ENCODE data around the gene MIDN.

MIDN gene

DNA sequence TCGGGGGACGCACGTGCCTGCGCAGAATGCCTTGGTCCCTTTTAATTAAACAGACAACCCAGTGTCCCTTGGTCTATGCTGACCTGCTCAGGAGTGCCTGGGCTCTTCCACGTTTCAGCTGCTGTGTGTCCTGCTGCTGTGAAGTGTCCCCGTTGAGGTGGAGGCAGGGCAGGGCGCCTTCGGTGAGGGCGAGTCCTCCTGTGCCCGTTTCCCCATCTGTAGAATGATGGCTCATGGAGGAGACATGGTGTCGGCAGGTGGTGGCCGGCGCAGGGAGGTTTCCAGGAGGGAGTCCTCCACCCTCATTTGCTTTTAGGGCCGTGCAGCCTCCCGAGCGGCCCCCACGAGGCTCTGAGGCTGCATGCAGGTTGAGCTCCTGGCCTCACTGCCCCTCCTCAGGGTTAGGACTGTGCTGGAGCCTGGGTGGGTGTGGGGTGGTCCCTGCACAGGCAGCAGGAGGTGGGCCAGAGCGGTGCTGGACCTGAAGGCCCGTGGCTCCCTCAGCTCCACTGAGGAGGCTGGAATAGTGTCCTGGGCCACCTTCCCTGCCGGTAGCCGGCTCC is 34.0 kb upstream of the MIDN start:
- no peak overlapping the region for H2AFZ ChIP-seq (ENCODE audit: low read length)
- peak overlapping the region; percentile 63 for H3K4me2 ChIP-seq (ENCODE audit: low read length)
- H3K9ac ChIP-seq (ENCODE audit: low read length): peak overlapping the region; percentile 52; the same call in 1 of the 2 replicates
- H3K27me3 ChIP-seq (ENCODE audit: insufficient read depth, low read length): no peaks in the 10 kb centered on the region
- peak overlapping the region; percentile 38 for H3K4me3 ChIP-seq (ENCODE audit: low read depth, low read length, poor library complexity, severe bottlenecking)
- no peaks in the 10 kb centered on the region for H3K9me3 ChIP-seq (ENCODE audit: low read length)
- H3K4me1 ChIP-seq (ENCODE audit: insufficient read depth, low read length, severe bottlenecking): peaks cover 43% of the 10 kb centered on the region
- H3F3A ChIP-seq (ENCODE audit: insufficient read depth, low read length): no peaks in the 10 kb centered on the region
- no peaks in the 10 kb centered on the region for H3K9me2 ChIP-seq (ENCODE audit: low read depth, low read length)
- peaks cover 21% of the 10 kb centered on the region for H3K79me2 ChIP-seq (ENCODE audit: insufficient read depth, low read length)
- no peak for TF ChIP-seq EZH2 (IDR thresholded peaks at IDR 0.05; ENCODE audit: borderline replicate concordance, low read length)
- no peak for TF ChIP-seq CTCF (IDR thresholded peaks at IDR 0.05; ENCODE audit: low read length)
- peak overlapping the region; percentile 74 for H3K27ac ChIP-seq (ENCODE audit: low read depth, low read length, poor library complexity, severe bottlenecking)
- H4K20me1 ChIP-seq (ENCODE audit: insufficient read depth, low read length): no peaks in the 10 kb centered on the region
- peaks cover 21% of the 10 kb centered on the region for H3K36me3 ChIP-seq (ENCODE audit: insufficient read depth, low read length)

- peaks cover 15% of the 10 kb centered on the region for H3K79me2 ChIP-seq (ENCODE audit: insufficient read depth, low read length)
- no peak overlapping the region for H3K4me2 ChIP-seq (ENCODE audit: low read length)
- no peak overlapping the region for H3K9ac ChIP-seq (ENCODE audit: low read length)
- H3K27me3 ChIP-seq (ENCODE audit: insufficient read depth, low read length): no peaks in the 10 kb centered on the region
- no peak overlapping the region for H3K4me3 ChIP-seq (ENCODE audit: low read depth, low read length, poor library complexity, severe bottlenecking)
- H3K9me2 ChIP-seq (ENCODE audit: low read depth, low read length): no peaks in the 10 kb centered on the region
- no peak overlapping the region for H2AFZ ChIP-seq (ENCODE audit: low read length)
- no peaks in the 10 kb centered on the region for H3F3A ChIP-seq (ENCODE audit: insufficient read depth, low read length)
- peaks cover 15% of the 10 kb centered on the region for H3K36me3 ChIP-seq (ENCODE audit: insufficient read depth, low read length)
- no peaks in the 10 kb centered on the region for H4K20me1 ChIP-seq (ENCODE audit: insufficient read depth, low read length)
- no peak for TF ChIP-seq EZH2 (IDR thresholded peaks at IDR 0.05; ENCODE audit: borderline replicate concordance, low read length)
- no peak for TF ChIP-seq CTCF (IDR thresholded peaks at IDR 0.05; ENCODE audit: low read length)
- H3K4me1 ChIP-seq (ENCODE audit: insufficient read depth, low read length, severe bottlenecking): peaks cover 46% of the 10 kb centered on the region
- peak overlapping the region; percentile 74 for H3K27ac ChIP-seq (ENCODE audit: low read depth, low read length, poor library complexity, severe bottlenecking)
- H3K9me3 ChIP-seq (ENCODE audit: low read length): no peaks in the 10 kb centered on the region
Observed at GRCh38 chr19:1214862-1215731, 33.3 kb upstream of the MIDN start.

DNA sequence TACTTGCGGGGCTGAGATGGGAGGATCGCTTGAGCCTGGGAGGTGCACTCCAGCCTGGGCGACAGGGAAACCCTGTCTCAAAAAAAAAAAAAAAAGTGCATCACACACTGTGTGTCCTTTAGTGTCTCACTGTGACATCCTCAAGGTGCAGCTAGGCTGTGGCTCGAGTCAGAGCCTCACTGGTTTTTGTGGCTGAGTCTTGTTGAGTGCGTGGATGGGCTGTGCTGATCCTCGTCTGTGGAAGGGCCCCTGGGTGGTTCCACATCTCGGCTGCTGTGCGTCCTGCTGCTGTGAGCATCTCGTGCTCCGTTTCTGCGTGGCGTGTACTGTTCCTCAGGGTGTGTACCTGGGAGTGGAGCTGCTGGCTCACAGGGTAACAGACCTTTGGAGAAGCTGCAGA is 31.6 kb upstream of the MIDN start:
- H3K79me2 ChIP-seq (ENCODE audit: insufficient read depth, low read length): peaks cover 3% of the 10 kb centered on the region; the same call in 1 of the 2 replicates
- peak overlapping the region; percentile 14; the same call in 1 of the 2 replicates for H3K4me2 ChIP-seq (ENCODE audit: low read length)
- H2AFZ ChIP-seq (ENCODE audit: low read length): no peak overlapping the region
- H3K4me1 ChIP-seq (ENCODE audit: insufficient read depth, low read length, severe bottlenecking): peaks cover 47% of the 10 kb centered on the region
- H3K27me3 ChIP-seq (ENCODE audit: insufficient read depth, low read length): no peaks in the 10 kb centered on the region
- H3K9me3 ChIP-seq (ENCODE audit: low read length): no peaks in the 10 kb centered on the region
- no peaks in the 10 kb centered on the region for H3K9me2 ChIP-seq (ENCODE audit: low read depth, low read length)
- H3K27ac ChIP-seq (ENCODE audit: low read depth, low read length, poor library complexity, severe bottlenecking): peak overlapping the region; percentile 49
- TF ChIP-seq EZH2 (IDR thresholded peaks at IDR 0.05; ENCODE audit: borderline replicate concordance, low read length) (no peak), CTCF (IDR thresholded peaks at IDR 0.05; ENCODE audit: low read length) (no peak)
- no peaks in the 10 kb centered on the region for H3F3A ChIP-seq (ENCODE audit: insufficient read depth, low read length)
- H3K36me3 ChIP-seq (ENCODE audit: insufficient read depth, low read length): peaks cover 8% of the 10 kb centered on the region
- no peak overlapping the region for H3K9ac ChIP-seq (ENCODE audit: low read length)
- H3K4me3 ChIP-seq (ENCODE audit: low read depth, low read length, poor library complexity, severe bottlenecking): no peak overlapping the region
- H4K20me1 ChIP-seq (ENCODE audit: insufficient read depth, low read length): no peaks in the 10 kb centered on the region
